Neutrophil (primary cell): ENCODE measurements around the gene KBTBD4.

Experiments used
- H3K27ac ChIP-seq: fragments of 200-600 bp; sonication (generic); 2 replicates; pipeline ENCODE4 v1.5.1; 2016; ENCODE audit warnings: mild to moderate bottlenecking, moderate library complexity
- H3K27me3 ChIP-seq: fragments of 200-600 bp; sonication (generic); 2 replicates; pipeline ENCODE4 v1.6.0; 2016; ENCODE audit warnings: mild to moderate bottlenecking
- H3K36me3 ChIP-seq: fragments of 200-600 bp; sonication (generic); 2 replicates; pipeline ENCODE4 v1.5.1; 2017
- H3K4me1 ChIP-seq, 2 experiments: fragments of 200-600 bp in 1 of 2; sonication (generic) in 1 of 2; 1 replicate in 1 of 2; 2 replicates in 1 of 2; pipeline versions ENCODE4 v1.5.1 to v1.6.1; 2013 to 2016; ENCODE audit warnings: low read depth in 1 of 2, low read length in 1 of 2, mild to moderate bottlenecking in 1 of 2, moderate library complexity in 1 of 2; ENCODE audit not compliant: control insufficient read depth in 1 of 2, insufficient read depth in 1 of 2
- H3K4me3 ChIP-seq, 2 experiments: fragments of 200-600 bp in 1 of 2; sonication (generic) in 1 of 2; 1 replicate in 1 of 2; 2 replicates in 1 of 2; pipeline ENCODE4 v1.5.1; 2013 to 2016; ENCODE audit warnings: low read depth in 1 of 2, low read length in 1 of 2, mild to moderate bottlenecking in 1 of 2, moderate library complexity in 1 of 2
- H3K9me3 ChIP-seq: fragments of 200-600 bp; sonication (generic); 2 replicates; pipeline ENCODE4 v1.5.1; 2016
- TF ChIP-seq, protein P1 (sequence below): fragments of 200-600 bp; sonication (generic); IDR thresholded peaks from 2 replicates; pipeline ENCODE4 v1.5.1; 2016; ENCODE audit warnings: antibody characterized with exemption

KBTBD4 gene

DNA sequence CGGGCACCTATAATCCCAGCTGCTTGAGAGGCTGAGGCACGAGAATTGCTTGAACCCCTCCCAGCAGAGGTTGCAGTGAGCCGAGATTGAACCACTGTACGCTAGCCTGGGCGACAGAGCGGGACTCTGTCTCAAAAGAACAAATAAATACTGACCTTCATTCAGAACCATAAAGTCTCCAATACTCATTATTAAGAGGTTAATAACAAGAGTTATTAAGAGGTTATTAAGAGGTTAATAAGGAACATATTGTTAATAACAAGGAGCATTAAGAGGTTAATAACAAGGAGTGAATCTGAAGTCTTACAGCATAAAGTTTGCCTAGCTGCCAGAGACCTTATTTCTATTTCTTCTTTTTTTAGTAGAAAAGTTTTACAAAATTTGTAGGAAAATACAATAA lies 33.5 kb downstream of the KBTBD4 start:
- no peaks in the 10 kb centered on the region for H3K9me3 ChIP-seq
- H3K4me3 ChIP-seq = no peak overlapping the region
- H3K27me3 ChIP-seq = no peaks in the 10 kb centered on the region
- no peaks in the 10 kb centered on the region for H3K36me3 ChIP-seq
- H3K4me1 ChIP-seq = peaks cover 38 to 41% of the 10 kb centered on the region in 2 experiments
- TF ChIP-seq, protein P1, sequence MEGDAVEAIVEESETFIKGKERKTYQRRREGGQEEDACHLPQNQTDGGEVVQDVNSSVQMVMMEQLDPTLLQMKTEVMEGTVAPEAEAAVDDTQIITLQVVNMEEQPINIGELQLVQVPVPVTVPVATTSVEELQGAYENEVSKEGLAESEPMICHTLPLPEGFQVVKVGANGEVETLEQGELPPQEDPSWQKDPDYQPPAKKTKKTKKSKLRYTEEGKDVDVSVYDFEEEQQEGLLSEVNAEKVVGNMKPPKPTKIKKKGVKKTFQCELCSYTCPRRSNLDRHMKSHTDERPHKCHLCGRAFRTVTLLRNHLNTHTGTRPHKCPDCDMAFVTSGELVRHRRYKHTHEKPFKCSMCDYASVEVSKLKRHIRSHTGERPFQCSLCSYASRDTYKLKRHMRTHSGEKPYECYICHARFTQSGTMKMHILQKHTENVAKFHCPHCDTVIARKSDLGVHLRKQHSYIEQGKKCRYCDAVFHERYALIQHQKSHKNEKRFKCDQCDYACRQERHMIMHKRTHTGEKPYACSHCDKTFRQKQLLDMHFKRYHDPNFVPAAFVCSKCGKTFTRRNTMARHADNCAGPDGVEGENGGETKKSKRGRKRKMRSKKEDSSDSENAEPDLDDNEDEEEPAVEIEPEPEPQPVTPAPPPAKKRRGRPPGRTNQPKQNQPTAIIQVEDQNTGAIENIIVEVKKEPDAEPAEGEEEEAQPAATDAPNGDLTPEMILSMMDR = no peak
- H3K27ac ChIP-seq = no peak overlapping the region

GRCh38 chr11:47541070-47541469 lies 37.7 kb downstream of the KBTBD4 start:
- Histone ChIP-seq H3K27me3 (no peaks in the 10 kb centered on the region), H3K36me3 (peaks cover 3% of the 10 kb centered on the region), H3K4me3 (no peak overlapping the region), H3K4me1 (peaks cover 3 to 12% of the 10 kb centered on the region in 2 experiments), H3K9me3 (no peaks in the 10 kb centered on the region), H3K27ac (no peak overlapping the region)
- TF ChIP-seq, protein P1 = no peak

DNA sequence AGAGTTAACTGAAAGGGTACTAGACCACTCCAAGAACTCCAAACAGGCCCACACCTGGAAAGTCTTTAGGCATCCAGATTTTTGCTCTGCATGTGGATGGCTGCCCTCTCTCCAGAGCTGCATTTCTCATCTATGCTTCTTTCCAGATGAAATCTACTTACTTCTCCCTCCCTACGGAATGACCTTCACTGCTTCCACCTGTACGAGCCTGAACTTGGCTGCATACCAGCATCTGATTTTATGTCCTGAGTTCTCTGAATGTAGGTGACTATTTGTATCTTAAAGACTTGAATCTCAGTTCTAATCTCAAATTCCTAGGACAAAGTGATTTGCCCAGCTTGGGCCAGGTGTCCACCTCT lies 39.1 kb downstream of the KBTBD4 start:
- H3K9me3 ChIP-seq = no peaks in the 10 kb centered on the region
- TF ChIP-seq, protein P1 = no peak
- H3K4me1 ChIP-seq = peaks cover 3 to 12% of the 10 kb centered on the region in 2 experiments
- no peak overlapping the region for H3K27ac ChIP-seq
- H3K4me3 ChIP-seq = no peak overlapping the region
- H3K27me3 ChIP-seq = no peaks in the 10 kb centered on the region
- H3K36me3 ChIP-seq = peaks cover 9% of the 10 kb centered on the region

DNA sequence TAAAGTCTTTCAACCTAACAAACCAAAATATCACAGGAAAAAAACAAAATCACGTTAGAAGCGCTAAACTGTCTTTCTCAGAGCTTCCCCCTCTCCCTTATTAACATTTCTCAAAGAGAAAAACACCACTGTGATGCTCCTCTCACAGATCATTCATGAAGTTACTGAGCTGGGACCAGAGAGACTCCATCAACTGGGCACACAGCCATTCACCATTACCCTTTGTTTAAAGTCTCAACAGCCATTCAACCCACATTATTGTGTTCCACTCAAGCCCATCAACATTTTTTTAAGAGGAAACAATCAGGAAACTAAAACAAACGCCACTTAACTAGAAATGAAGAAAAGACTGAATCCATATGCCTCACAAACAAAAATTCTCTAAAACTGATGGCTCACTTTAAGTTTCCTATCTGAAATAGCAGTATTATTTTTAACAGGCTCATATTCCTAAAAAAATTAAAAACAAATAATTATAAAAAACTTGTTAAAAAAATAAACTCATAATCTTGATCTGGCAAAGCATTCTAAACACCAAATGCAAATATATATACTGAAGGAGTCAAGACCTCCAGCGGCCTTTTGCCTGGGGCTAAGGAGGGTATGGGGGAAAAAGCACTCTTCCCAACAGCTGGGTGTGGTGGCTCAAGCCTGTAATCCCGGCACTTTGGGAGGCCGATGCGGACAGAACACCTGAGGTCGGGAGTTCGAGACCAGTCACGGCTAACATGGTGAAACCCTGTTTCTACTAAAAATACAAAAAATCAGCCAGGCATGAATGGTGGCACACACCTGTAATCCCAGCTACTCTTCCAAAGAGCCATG lies 39.8 kb downstream of the KBTBD4 start:
- H3K4me3 ChIP-seq = no peak overlapping the region
- TF ChIP-seq, protein P1 = no peak
- H3K27me3 ChIP-seq = no peaks in the 10 kb centered on the region
- H3K36me3 ChIP-seq = peaks cover 9% of the 10 kb centered on the region
- H3K4me1 ChIP-seq = peaks cover 3 to 6% of the 10 kb centered on the region in 2 experiments
- H3K27ac ChIP-seq = no peak overlapping the region
- H3K9me3 ChIP-seq = no peaks in the 10 kb centered on the region

DNA sequence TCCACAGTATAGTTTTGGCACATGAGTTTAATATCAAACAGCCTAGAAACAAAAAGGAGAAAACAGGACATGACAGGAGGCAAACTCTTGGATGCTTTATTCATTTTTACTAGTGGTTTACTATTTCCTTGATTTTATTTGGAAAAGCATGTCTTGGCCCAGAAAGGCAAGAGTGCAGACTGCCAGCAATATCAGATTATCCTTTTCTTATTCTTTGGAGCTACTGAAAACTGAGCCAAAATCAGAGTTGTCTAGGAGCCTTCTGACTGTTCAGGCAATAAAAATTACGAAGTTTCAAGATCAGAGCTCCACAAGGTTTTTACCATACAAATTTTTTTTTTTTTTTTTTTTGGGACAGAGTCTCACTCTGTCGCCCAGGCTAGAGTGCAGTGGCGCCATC lies 41.9 kb downstream of the KBTBD4 start:
- Histone ChIP-seq H3K36me3 (peaks cover 9% of the 10 kb centered on the region), H3K9me3 (no peaks in the 10 kb centered on the region), H3K27ac (no peak overlapping the region), H3K4me3 (no peak overlapping the region), H3K4me1 (peaks cover 3 to 6% of the 10 kb centered on the region in 2 experiments), H3K27me3 (no peaks in the 10 kb centered on the region)
- TF ChIP-seq, protein P1 = no peak
